GM18868 (cell line): ENCODE measurements around the gene MYL6B.

ENCODE experiments used
- ATAC-seq: cut with Tn5 transposase; IDR thresholded peaks from one replicate; pipeline ENCODE4 v1.9.1; 2021; ENCODE audit warnings: mild to moderate bottlenecking, moderate library complexity; ENCODE audit not compliant: unreplicated experiment

The MYL6B gene

GRCh38 chr12:56204275-56204674 lies 51.9 kb downstream of the MYL6B start:
- no peak for ATAC-seq

DNA sequence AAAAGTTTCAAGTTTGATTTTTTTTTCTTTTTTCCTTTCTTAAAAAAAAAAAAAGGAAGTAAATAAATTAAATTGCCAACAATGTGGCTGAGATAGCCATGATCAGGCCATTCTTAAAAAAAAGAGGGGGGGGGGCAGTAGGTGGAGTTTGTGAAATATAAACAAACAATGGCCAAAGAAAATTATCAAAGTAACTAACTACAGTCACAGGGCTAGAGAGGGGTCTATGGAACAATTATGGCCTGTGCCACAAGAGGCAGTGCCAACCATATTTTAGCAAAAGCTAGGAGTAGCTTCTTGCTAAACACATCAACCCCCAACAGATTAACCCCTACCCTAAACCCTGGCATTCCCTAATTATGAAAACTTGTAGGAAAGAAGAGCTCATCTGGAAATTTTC lies 53.1 kb downstream of the MYL6B start:
- ATAC-seq, result no peak

- peak; percentile 53 for ATAC-seq
Observed at GRCh38 chr12:56206452-56207166, 54.2 kb downstream of the MYL6B start.
